ENCODE results near the gene EHD3. TPM values are rescaled to one million over a fixed set of nuclear protein-coding genes. Genes with fewer than 3 reads are reported as not detected.

Gene EHD3
- total RNA-seq, 1 experiment from 2014 or later: 4.0 TPM

DNA sequence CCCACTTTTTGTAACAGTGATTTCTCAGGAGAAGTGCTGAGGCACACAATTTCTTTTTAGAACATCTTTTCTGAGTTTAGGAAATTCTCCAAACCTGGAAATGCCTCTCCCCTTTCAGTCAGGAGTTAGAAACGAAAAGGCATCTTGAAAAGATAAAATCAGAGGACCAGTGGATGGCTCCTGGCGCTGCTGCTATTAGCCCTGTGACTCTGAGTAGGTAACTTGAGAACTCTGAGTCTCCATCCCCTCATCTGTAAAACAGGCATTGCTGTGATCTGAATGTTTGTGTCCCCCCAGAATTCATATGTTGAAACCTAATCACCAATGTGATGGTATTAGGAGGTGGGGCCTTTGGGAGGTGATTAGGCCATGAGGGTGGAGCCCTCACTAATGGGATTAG lies 50.2 kb downstream of the EHD3 start:
- DNase-seq (ENCODE audit: low spot score): no peak

DNA sequence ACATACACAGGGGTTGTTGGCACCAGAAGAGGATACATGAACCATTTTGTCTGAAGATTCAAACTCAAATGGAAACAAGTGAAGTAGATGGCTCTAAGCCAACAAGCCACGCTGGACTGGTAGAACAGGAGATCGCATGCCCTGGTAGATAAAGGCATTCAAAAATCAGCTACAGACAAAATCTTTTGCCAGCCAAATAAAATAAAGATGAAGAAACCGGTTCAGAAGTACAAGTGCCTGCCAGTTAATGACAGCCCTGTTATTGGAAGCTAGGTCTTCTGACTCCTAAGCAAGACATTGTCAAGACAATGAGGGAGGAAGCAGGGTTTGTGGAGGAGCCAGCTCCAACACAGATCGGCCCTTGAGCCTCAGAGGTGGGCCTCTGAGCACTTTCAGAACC lies 52.3 kb downstream of the EHD3 start:
- DNase-seq (ENCODE audit: low spot score): no peak

DNA sequence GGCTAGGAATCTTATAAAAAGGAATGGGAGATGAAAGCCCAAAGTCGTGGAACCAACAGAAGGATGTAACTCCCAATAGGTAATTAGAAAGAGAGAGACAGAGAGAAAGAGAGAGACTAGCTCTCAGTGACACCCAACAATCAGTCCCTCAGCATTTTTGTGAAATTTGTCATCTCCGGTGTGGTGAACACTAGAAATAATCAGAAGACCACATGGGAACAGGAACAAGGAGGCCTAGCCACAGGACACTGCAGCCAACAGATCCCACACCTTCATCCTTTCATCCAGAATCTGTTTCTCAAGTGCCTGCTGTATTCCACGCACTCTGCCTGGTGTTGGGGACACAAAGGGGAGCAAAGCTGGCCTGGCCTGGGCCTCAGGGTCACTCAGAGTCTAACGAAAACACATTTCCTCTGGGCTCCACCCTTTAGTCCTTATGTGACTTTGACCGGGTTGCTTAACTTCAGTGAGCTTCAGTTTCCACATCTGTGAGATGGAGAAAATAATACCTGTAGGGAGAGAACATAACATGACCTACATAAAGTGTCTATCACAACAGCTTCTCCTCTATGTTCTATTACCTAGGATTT lies 53.1 kb downstream of the EHD3 start:
- DNase-seq (ENCODE audit: low spot score): peak; percentile 92

DNA sequence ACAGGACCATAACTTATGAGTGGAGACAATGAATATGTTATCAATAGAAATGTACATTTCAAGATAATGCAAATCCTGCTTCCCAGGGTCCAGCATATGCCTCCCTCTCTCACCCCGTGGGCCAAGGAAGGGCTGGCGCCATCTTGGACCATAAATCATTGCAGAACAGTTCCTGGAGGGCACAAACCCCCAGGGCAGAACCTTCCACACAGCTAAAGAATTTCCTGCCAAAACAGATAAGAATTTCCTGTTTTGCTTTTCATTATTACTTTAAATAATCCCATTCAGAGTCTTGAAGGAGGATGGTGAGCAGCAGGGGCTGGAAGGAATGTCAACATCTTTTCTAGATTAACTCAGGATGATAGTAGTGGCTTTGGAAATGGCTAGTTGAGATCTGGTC lies 53.7 kb downstream of the EHD3 start:
- peak; percentile 74 for DNase-seq (ENCODE audit: low spot score)

DNA sequence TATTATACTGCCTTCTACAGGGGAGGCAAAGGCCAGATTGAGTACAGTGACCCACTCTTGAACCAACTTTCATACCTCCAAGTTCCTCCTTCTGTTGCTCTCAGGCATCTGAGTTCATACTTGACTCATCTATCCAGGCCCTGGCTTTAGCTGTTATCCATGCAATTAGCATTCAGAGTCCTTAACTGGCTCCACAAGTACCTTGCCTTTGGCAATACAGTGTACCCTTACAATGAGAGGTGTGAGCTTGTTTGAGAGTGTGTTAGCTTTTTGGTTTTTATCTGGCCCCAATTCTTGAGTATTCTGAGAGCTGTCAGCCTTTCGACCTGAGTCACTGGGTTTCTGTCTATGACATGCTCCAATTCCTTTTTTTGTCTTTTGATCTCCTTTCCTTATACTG lies 60.2 kb downstream of the EHD3 start:
- no peak for DNase-seq (ENCODE audit: low spot score)

DNA sequence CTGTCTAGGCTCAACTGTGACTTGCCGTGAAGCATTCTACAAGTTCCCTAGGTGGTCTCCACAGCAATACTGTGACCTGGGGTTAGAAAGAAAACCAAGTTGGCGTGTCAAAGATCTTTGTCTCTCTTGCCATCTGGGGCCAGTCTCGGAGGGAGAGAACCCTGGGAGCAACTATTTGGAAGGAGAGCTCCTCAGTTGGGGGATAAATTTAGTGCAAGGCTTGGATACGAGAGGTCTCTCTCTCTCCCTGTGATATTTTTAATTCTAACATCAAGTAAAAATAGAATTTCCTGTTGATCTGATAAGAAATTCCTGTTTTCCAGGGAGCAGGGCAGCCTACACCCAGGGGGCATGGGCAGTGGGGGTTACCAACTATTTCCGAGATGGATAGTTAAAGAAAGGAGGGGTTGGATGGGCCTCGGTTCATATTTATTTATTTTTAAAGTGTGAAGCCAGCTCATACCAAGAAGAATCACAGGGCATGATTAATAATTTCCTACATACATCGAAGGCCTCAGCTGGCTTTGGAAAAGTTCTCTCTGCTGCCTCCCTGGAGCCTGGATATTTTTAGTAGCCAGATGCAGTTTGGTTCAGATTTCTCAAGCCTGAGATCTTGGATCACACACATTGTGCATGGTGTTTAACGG lies 62.8 kb downstream of the EHD3 start:
- peak; percentile 51 for DNase-seq (ENCODE audit: low spot score)

DNA sequence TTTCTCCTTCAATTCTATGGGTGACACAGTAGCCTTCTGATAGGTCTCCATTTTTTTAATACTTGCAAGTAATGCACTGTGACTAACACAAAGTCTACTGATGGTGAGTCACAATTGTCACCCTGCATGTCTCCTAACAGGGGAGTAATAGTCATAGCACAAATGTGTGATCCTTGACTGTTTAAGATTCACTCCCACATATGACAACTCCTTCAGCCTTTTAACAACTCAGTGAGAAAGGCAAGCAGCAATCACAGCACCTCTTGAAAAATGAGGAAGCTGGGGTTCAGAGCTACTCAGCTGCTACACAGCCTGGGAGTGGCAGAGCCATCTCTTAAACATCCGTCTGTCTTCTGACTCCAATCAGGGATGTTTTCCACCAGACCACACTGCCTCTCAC lies 63.8 kb downstream of the EHD3 start:
- DNase-seq (ENCODE audit: low spot score): peak; percentile 71

DNA sequence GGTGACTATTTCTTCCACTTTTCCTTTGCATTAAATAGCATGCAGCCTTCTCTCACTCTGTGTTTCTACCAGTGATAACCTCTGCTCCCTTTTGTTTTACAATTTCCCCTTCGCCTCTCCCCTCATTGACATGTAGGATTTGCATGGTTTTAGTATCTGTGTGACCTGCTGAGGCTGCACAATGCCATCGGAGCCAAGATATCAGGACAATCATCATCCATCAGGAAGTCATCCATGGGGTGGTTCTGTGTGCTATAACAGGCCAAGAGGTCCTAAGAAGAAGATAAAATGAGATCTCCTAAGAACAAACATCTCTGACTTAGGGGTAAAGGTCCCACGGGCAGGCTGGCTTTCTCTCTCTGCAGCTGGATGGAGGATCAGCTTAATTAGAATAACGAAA lies 65.6 kb downstream of the EHD3 start:
- DNase-seq (ENCODE audit: low spot score): no peak

DNA sequence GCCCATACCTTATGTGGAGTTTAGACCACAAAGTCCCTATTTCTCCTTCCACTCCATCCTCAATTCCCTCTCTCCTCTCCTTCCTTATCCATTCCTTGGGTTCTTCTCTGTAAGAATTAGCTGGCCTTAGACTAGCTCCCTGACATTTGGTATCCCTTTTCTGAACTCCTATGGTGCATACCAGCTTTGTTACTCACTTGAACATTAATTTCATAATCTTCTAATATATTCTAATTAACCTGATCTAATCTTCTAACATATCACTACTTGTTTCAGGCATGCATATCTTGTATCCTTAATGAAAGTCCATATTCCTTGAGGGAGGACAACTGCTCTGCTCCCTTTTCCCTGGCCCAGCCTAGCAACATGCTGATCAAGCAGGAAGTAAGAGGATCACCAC lies 66.4 kb downstream of the EHD3 start:
- no peak for DNase-seq (ENCODE audit: low spot score)

DNA sequence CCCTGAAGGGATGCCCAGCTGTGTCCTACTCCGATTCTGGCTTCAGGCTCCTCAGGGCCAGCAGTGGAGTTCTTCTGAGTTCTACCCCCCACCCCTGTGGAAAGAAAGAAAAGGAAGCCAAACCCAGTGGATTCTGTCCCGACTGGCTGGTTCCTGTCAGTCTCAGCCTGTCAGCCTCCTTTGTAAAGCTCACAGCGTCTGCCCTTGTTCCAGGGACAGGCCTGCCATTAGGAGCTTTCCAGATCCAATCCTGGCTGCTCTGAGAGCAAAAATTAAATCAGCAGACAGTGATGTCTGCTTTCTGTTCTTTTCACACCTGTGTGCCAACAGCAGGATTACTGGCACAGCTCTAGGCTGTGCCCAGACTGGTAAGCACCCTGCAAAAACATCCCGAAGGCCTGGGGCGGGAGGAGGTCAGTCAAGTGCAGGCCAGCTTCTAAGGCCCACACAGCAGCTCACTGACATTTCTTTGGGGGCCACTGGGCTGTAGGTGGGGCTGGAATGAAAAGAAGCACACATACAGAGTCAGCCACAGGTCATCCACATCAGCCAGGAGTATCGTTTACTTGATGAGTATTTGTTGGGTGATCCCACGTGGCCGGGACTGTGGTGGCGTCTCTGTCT lies 69.1 kb downstream of the EHD3 start:
- no peak for DNase-seq (ENCODE audit: low spot score)

DNA sequence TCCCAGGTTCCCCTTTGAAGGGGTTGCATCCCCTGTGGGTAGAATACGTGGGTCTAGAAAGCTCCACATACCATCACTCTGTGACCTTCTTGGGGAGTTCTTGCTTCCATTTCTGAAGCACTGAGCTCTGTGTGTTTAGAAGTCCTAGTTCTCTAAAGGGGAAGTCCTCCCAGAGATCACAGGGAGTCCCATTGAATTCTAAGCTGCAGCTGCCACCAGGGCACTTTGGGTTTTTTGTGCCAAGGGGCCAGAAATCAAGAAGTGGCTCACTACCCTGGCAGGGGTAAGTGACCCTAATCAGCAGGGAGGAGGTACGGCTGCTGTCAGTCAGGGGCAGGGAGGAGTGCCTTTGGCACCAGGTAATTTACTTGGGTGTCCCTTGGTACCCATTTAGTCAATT lies 70.9 kb downstream of the EHD3 start:
- DNase-seq (ENCODE audit: low spot score): no peak

DNA sequence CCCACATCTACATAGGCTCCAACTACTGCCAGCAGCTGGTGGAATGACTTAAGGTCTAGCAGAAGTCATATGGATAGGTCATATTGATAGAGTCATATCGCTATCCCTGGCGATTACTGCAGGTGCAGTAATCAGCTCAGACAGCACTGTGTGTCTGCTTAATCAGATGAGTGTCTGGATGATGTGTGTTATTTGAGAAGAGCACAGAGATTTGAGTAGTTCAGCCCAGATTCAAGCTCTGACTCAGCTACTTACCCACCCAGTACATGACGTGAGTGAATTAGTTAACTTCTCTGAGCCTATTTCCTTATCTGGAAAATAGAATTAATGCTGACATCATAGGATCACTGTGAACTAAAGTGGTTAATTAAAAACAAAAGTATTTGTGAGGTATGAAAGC lies 78.9 kb downstream of the EHD3 start:
- peak; percentile 54 for DNase-seq (ENCODE audit: low spot score)

DNA sequence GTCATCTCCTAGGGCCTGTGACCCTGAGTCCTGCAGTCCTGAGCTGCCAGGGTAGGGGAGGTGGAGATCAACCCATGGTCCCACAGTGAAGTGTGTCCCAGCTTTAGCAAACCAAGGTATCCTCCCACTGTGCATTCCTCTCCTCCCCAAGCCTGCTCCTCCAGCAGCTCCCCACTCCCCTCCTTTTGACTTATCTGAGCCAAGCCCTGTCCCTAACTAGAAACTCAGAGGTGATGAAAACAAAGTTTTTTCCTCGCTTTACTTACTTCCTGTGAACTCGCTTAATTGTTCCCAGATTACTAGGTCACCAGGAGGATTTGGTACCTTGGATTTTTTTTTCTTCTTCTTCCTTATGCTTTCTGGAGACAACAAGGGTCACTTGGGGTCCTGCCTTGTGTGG lies 80.8 kb downstream of the EHD3 start:
- no peak for DNase-seq (ENCODE audit: low spot score)

DNA sequence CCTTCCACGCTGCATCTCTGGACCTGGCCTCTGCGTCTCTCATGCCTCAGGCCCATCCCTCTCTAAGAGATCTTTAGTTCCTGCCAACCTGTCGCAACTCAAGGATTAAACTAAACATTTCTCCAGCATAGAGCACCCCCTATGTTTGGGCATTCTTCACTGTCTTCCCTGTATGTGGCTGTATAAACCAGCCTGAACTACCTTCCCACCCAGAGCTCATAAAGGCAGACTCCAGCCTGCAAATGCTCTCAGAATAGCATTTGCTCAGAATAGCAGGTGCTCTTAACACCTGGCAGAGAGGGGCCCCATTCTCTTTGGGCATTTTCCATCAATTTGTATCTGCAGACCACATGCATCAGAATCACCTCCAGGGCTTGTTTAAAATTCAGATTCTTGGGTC lies 83.4 kb downstream of the EHD3 start:
- no peak for DNase-seq (ENCODE audit: low spot score)

DNA sequence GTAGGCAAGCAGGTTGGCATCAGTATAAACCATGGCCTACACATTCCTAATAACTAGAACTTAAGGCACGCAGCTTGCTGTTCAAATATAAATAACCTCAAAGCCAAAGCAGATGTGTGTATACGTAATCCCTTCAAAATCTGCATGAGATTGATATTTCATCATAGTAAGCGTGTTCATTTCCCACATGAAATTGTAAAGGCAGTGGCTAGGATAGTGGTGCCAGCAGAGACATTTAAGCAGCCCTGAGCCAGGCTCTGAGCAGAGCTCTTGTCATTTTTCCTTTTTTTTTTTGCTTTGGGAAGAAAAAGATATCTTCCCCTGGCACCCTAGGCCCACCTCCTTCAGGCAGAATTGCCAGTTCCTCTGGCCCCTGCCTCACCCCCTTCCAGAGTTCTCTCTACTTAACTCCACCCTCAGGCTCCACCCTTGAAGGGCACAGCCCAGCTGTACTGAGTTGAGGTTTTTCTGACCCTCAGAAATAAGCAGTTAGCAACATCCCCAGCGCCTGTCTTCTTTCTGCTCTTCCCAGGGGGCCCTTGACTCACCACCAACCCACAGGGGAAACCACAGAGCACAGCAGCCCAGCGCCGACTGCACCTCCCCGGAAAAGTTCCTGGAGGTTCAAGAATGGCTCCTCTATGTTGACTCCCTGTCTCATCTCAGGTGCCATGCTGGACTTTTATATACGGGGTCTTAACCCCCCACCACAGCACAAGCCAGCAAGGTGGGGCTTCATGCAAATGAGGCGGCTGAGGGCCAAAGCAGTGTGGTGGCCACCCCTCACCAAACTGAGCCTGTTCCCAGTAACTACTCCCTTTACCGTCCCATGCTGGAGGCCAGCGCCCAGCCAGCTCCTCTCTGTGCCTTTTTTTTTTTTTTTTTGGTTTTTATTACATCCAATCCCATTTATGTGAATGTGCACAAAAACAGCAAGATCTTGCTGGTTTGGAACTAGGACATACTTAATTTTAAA lies 84.7 kb downstream of the EHD3 start:
- DNase-seq (ENCODE audit: low spot score): peak; percentile 90

Other genes with a start within 250 kb of the EHD3 start
- not detected in 2 replicates for gene GALNT14, start 95.7 kb upstream of the EHD3 start, total RNA-seq (2014; rRNA removed; shearing (Covaris generic))
- gene CAPN14, start 16.6 kb upstream of the EHD3 start, total RNA-seq (2014; rRNA removed; shearing (Covaris generic)): not detected in 2 replicates
- gene XDH, start 180.6 kb downstream of the EHD3 start, total RNA-seq (2014; rRNA removed; shearing (Covaris generic)): 0.19 and 0.34 TPM in 2 replicates